Epithelial cell of proximal tubule (primary cell): ENCODE results near the gene YIPF1. TPM values are rescaled to one million over a fixed set of nuclear protein-coding genes. Genes with fewer than 3 reads are reported as not detected.

Experiments
- DNase-seq: peaks from one replicate; pipeline ENCODE4 v3.0.0-alpha.2; 2011; ENCODE audit warnings: low read depth
- H3K4me3 ChIP-seq: 2 replicates; pipeline ENCODE4 v1.5.1; 2011; ENCODE audit warnings: low read depth, mild to moderate bottlenecking, low read length
- CTCF ChIP-seq: conservative IDR thresholded peaks from 2 replicates; pipeline ENCODE4 v1.5.1; 2012; ENCODE audit warnings: low read depth, mild to moderate bottlenecking, low read length
- total RNA-seq: library from RNA; depleted of rRNA; stranded (reverse); fragments of >200 nt; gene quantifications from 2 replicates; pipeline ENCODE4 v1.2.3, GENCODE V29; 2015

YIPF1 gene
- total RNA-seq, 1 donor from 2014 or later, result 32.4 TPM

- TF ChIP-seq CTCF, result no peak
- peak overlapping the region; percentile 78 for H3K4me3 ChIP-seq
- no peak for DNase-seq
These were observed 51.0 kb downstream of the YIPF1 start for GRCh38 chr1:53838654-53838974.

DNA sequence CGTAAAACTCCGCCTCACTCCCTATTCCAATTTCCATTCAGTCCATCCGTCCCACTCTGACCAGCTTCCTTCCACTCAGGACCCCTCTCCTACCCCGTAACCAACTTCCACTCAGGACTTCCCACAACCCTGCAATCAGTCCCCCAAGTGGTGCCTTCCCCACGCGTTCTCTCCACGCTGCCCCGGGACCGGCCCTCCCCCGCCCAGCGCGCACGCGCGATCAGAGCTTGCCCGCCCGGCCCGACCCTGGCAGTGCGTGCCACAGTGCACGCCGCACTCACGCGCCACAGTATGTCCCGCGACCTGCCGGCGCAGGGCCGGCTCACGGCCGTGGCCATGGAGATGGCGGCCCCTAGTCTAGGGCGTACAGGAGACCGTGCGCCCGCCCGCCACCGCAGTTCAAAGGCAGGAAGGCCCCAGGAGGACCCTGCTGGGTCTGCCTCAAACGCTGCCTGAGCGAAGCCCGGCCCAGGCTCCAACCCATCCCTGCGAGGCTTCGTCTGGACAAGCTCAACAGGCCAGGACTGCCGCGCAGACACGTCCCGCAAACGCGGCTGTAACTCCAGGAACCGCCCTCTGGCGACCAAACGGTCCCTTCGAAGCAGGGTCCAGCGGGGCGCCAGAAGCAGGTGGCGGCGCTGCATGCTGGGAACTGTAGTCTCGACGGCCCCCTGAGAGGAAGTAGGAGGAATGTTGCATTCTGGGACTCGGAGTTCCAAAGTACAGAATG lies 51.5 kb downstream of the YIPF1 start, which contains the start of gene NDC1:
TSS of gene NDC1 (minus strand) at position 373 of the 730 bp plus-strand sequence. CDS start at position 338, 35 bp downstream.
- DNase-seq, result peak; percentile 72
- TF ChIP-seq CTCF, result no peak

DNA sequence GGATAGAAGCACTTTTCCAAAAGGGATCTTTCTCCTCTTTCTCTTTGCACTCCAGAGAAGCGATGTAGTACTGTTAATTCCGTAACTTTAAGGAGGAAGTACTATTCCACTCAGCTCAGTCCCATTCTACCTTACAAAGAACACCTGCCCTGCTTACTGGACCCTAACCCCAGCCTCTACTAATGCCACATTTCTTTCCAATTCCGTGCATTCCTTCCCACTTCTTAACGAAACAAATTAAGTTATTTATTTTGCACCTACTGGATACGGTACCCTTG lies 52.0 kb downstream of the YIPF1 start:
- H3K4me3 ChIP-seq, result peak overlapping the region; percentile 78
- DNase-seq, result no peak
- no peak for TF ChIP-seq CTCF

More for the DNA sequence above, 51.5 kb downstream of the YIPF1 start, which contains the start of gene NDC1:
- peak within 1 kb of the TSS; percentile 78 for H3K4me3 ChIP-seq

DNA sequence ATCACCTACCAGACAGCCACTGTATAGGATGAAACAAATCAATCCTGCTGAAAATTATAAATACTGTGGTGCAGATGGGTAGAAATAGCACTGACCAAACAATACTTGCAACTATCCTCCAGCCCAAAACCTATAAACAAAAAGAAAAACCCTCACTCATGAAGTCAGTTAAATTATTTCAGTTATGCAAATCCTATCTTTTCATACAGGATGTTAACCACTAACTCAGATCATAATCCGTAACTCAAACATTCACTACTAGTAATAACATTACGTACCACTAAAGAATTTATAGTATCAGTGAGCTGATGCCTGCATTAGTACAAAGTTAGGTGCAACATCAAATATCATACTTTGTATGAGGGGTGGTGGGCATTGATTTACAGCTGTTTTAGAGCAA lies 54.1 kb downstream of the YIPF1 start:
- no peak for DNase-seq
- H3K4me3 ChIP-seq, result no peak overlapping the region
- no peak for TF ChIP-seq CTCF

- DNase-seq, result no peak
- TF ChIP-seq CTCF, result no peak
- H3K4me3 ChIP-seq, result no peak overlapping the region
These were observed 54.8 kb downstream of the YIPF1 start for GRCh38 chr1:53834776-53835175.

GRCh38 chr1:53833393-53833792 lies 56.2 kb downstream of the YIPF1 start:
- no peak for DNase-seq
- H3K4me3 ChIP-seq, result no peak overlapping the region
- TF ChIP-seq CTCF, result no peak

GRCh38 chr1:53826367-53826766 lies 63.2 kb downstream of the YIPF1 start:
- no peak overlapping the region for H3K4me3 ChIP-seq
- peak; percentile 43 for TF ChIP-seq CTCF
- no peak for DNase-seq
